Fibroblast of upper back skin (primary cell): ENCODE results near the gene AVP.

Source experiments
- DNase-seq: peaks from one replicate; pipeline ENCODE4 v3.0.0-alpha.2; 2013

AVP gene

DNA sequence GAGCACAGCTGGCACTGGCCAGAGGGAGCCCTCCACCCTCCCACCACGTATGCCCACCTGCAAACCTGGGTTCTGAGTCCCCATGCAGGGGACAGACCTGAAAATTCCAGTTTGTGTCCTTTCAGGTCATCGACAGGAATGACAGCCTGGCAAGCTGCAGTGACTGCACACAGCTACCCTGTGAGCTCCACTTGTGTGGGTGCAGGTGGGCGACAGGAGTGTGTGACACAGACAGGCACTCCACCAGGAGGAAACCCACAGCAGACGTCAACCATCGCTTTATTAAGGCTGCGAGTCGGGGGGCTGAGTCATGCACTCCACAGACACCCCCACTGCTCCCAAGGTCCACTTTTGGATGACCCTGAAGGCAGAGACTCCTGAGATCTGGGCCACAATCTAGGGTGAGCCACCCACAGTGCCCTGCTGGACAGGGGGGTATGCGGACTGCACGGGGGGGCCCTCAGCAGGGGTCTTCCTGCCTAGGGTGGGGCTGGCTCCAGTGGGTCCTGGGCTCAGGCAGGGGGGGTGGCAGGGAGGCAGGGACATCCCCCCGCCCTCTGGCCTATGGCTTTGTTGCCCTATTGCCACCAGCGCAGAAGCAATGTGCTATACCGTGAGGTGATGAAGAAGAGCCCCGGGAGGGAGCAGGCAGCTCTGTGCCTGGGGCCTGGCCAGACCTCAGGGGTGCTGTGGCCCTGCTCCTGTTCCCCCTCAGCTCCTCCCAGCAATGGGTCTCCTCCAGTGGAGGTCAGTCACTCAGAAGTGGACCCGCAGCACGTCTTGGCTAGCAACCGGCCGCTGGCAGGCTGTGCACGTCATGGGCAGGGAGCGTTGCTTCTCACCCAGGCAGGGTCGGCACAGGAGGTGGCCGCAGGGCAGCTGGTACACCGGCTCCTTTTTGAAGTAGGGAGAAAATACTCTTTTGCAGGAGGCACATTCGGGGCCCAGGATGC, 25.1 kb upstream of the AVP start:
- no peak for DNase-seq

DNA sequence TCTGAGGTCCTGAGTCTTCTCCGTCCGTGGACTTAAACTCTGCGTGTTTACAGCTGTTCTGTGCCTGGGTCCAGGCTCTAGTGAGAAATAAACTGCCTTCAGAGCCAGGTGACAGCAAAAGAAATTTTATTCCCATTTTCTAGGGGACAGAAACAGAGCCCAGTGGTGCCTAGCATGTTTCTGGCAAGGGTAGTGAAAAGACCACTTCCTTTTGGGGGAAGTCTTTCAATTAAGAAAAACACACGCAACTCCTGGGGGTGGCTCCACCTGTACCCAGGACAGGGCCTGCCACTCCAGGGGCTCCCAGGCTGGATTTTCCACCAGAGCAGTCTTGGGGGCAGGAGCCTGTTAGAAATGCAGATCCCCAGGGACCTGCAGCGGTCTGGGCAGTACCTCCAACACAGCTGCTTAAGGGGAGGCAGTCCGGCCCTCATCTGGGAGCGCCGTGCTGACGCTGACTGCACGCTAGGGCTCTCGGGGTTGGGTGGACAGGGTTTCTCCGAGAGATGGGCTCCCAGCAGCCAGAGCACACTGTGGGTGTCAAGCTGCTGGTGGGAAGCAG, 23.0 kb upstream of the AVP start:
- no peak for DNase-seq

- DNase-seq: no peak
Measured at GRCh38 chr20:3106658-3107463, 22.3 kb upstream of the AVP start.

GRCh38 chr20:3106185-3106584, 21.7 kb upstream of the AVP start:
- no peak for DNase-seq

DNA sequence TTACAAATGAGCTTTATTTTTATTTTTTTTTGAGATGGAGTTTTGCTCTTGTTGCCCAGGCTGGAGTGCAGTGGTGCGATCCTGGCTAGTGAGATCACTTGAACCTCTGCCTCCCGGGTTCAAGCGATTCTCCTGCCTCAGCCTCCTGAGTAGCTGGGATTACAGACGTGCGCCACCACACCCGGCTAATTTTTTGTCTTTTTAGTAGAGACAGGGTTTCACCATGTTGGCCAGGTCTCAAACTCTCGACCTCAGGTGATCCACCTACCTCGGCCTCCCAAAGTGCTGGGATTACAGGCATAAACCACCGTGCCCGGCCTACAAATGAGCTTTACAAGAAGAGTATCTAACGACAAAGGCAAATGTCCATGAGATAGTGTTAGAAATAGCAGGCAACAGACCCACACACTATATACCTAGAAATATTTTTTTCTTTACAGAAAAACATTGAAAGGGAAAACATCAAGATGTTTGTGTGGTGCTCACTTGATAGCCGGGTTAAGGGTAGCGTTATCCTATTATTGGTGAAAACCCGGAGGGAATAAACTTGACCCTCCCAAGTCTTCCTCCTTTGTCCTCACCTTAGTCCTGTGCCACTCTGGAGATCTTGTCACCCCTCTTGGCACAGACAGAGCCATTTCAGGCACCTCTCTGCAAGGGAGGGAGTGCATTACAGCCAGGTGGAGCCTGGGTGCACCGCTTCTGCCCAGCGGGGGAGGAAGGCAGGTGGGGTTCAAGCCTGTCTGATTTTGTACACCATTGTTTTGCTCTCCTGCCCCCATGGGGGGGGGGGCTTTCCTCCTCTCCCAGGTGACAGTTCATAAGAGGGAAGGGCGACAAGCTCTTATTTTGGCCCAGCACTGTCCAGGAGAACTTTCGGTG, 21.0 kb upstream of the AVP start:
- DNase-seq: no peak

DNA sequence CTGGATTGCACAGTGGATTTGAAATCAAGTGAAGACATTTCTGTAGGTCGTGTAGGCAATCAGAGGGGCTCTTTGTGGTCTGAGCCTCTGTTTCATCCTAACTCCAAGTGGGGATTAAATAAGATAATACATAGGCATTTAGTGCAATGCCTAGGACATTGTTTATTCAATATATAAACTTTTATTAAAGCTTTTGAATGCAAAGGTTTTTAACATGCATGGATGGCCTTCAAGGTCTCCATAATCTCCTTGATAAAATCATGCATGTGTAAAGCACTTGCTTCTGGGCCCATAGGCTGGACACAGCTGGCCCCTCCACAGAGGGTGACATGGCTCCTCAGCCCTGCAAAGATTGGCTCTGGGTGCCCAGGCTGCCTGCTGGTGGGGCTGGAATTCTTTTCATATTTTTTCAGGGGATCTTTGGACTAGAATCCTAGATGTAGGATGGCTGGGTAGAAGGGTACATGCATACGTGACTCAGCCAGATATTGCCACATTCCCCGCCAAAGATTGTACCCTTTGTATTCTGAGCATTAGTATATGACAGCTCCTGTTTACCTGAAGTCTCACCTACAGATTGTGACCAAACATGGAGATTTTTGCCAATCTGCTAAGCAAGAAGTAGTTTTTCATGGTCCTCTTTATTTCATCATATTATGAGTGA, 19.0 kb upstream of the AVP start:
- DNase-seq: no peak

DNA sequence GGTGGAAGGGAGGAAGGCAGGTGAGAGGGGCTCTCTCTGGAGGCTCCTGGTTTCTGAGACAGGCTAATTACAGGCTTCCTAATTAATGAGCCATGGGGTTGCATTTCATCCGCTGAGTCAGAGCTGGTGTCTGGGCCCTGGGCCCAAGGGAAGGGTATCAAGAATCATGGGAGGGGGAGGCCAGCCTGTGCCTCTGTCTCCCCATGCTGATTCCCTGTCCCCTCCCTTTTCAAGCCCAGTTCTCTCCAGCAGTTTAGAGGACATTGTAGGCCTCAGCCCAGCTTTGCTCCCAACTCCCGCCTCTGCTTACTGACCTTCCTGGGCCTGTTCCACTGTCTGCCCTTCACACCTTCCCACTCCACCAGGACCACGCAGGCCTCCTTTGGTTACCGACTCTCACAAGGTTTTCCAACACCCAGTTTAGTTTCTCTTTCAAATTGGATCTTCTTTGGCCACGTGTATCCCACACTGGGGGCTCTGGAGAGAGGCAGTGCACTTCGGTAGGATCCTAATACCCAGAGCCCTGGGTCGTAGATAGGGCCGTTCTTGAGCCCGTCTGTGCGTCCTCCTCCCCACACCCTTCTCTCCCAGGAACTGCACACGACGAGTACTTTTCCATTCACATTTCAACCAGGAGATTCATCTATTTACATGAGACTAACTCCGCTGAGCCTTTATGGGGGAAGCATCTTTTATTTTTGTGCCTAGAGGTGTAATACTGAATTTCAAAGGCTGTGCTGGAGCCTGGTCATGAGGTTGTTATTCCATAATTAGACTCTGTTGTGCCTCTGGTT, 18.2 kb upstream of the AVP start:
- no peak for DNase-seq

DNA sequence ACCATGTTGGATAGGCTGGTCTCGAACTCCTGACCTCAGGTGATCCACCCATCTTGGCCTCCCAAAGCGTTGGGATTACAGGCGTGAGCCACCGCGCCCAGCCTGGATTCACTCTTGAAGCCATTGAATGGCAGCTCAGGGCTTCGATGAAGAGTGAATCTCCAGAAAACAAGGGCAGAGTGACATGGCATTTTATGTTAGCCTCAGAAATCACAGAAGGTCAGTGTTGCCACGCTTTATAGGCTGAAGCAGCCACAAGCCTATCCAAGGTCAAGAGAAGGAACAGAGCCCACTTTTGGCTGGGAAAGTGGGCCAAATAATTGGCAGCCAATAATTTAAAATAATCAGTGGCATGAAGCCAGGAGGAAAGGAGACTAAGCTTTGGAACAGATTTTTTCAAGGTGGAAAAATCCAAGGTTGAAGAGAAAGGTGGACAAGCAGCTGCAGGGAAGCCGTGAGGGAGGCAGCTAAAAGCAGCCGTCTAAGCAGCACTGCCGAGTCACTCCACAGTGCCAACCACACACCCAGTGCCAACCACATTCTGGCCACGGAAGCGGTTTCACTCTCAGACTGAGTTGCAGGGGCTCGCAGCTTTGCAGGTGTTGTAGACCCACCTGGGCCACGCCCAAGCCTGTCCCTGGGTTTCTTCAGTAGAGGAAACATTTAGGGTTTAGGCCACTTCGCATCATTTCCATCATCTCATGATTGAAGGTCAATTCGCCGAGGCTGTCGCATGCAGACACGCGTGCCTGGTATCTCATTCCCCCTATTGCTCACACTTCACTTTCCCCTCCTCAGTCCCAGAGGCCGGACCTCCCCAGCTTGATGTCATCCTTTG, 17.4 kb upstream of the AVP start:
- DNase-seq: no peak

DNA sequence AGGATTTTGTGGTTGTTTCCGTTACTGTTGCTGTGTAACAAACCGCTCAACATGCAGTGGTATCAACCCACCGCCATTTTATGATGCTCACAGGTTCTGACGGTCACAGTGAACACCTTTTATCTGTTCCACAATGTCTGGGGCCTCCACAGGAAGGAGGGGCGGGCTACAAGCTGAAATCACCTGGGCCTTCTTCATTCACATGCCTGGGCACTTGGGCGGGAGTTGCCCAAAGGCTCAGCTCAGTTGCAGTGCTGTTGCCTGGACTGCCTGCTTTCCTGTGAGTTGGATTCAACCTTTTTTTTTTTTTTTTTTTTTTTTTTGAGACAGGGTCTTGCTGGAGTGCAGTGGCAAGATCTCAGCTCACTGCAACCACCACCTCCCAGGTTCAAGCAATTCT, 16.7 kb upstream of the AVP start:
- DNase-seq: no peak

DNA sequence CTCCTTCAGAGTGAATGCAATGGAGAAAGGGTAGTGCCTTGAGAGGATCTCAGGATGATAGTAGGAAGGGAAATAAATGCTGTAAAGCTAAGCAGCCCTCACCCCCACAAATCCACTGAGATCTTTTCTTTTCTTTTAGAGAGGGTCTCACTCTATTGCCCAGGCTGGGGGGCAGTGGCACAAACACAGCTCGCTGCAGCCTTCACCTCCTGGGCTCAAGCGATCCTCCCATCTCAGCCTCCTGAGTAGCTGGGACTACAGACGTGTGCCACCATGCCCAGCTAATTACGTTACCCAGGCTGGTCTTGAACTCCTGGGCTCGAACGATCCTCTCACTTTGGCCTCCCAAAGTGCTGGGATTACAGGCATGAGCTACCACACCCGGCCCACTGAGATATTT, 16.0 kb upstream of the AVP start:
- DNase-seq: no peak

DNA sequence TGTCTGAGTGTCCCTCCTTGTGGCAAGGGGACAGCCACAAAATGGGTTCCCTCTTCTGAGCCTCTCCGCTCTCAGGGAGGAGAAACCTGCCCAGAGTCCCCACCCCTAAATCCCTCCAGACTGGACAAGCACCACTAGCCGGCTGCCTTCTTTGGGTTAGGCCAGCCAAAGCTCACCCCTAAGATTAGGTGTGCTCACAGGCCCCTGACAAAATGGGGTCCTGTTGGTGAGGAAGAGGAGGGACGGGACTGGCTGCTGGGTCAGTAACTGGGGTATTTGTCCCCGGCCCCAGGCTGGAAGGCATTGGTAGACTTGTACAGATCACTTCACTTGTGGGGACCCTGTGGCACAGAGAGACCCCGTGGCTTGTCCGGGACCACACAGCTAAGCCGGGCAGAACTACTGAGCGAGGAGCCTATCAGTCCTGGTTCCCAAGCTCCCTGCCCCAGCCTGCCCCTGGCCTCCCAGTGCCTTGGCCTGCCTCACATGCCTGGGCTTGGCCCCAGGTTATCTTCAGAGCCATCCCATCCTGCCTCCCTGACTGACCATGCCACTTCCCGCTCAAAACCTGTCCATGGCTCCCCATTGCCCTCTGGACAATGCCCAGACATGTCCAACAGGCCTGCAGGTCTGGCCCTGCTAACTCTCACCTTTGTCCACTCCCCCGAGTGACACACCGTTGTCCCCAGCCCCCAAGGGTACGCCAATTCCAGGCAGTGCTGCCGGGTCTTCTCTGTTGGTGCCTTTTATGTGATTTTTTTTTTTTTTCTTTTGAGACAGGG, 10.5 kb upstream of the AVP start:
- DNase-seq: no peak

GRCh38 chr20:3093861-3094361, 9.4 kb upstream of the AVP start:
- no peak for DNase-seq

DNA sequence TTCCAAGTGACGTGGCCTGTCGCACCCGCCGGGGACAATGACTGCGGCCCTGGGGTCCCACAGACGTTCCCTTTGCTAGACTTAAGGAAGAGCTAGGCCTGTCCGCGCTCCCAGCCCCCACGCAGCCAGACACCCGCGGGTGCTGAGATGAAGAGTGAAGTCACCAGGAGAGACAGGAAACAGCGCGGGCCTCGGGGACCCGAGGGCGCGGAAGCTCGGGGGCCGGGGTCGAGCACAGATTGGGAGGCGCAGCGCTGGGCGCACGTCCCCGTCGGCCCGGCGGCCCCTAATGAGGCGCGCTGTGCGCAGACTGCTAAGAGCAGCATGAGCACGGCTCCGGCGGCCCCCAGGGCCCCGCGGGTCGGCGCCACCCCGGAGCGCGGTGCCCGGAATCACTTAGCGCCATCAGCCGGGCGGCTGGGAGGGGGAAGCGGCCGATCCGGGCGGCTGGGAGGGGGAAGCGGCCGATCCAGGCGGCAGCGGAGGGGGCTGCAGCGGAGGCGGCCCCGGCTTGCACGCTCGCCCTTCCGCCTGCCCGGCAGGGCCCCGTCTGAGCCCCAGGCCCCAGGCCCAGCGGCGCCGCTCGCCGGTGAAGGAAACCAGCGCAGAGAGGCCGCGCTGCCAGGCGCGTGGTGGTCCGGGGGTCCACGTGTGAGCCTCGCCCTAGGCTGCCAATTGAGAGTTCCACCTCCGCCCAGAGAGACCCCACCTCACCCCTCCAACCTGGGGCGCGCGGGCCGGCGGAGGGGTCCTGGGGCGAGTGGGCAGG, 8.3 kb upstream of the AVP start:
- peak; percentile 19 for DNase-seq

DNA sequence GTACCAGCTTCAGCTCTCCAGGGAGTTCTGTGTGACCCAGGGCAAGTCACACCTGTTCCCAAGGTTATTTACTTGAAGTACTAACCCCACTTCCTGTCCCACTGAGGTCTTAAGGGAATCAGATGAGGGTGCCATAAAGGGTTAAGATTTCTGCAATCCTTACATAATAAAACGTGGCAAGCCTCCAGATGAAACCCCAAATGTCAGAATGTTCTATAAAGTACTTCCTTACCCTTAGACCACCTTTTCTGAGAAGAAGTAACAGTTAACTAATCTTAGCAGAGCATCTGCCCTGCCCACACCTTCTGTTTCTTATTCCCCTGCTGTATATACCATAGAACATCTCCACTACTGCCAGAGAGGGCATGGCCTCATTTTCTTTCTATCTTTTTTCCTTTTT, 6.0 kb upstream of the AVP start:
- DNase-seq: no peak

DNA sequence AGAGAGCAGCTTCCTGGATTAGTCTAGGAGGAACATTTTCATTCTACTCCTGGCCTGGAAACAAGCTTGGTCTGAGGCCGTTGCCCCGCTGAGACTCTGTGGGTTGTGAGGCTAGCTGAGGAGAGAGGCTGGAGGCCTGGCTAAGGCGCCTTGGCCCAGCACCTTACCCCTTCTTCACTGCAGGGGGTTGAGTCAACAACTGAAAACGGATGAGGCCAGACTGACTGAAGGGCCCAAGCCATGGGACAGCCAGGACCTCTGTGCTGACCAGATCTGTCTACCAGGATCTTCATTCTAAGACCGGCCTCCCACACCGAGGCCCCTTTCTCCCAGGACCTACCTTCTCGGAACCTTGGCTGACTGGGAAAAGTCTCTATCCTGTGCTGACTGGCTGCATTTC, 3.5 kb upstream of the AVP start:
- no peak for DNase-seq

DNA sequence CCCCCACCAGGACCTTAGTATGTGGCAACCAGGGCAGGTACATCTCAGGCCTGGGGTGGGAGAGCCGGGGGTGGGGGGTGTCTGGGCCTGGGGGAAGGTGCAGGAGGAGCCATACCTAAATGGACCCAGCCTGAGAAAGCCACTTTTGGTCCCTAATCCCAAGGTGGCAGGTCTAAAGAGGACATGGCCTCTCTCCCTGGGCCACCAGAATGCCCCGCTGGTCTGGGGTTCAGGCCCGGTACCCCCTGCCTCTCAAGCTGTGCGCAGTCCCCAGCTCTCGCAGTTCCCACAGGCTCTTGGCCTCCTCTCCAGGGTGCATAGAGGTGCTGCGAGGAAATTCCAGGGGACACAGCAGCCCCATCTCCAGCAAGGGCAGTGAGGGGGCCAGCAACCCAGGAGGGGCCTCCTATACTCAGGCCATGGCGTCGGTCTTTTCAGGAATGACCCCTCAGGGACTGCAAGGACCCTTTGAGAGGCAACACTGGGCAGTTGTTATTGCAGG, 1.1 kb upstream of the AVP start:
- DNase-seq: no peak

DNA sequence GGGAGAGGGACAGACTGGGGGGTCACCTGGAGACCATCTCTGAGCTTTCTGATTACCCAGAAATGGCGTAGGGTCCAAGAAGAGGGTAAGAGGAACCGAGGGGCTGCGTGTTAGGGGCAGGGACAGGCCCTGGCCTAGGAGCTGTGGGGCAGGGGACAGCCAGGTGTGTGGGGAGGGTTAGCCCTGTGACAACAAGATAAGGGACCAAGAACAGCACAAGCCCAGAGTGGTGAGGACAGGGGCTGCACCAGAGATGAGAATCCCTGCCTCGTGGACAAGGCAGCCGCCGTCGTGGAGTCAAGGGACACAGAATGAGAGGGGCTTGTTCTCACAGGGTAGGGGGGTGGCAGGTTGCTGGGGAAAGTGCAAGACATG, 449 bp upstream of the AVP start:
- DNase-seq: no peak
